Lung (tissue), 12 donors: ENCODE results near the gene TBC1D21. TPM values are rescaled to one million over a fixed set of nuclear protein-coding genes. Genes with fewer than 3 reads are reported as not detected.

Experiments
- ATAC-seq: fragments of 200-7000 bp; cut with Tn5 transposase; one replicate; pipeline ENCODE4 v1.9.1; 2020; ENCODE audit warnings: moderate number of reproducible peaks; ENCODE audit not compliant: insufficient read depth, low FRiP score
- DNase-seq, 3 donors: peaks; one replicate each; pipeline ENCODE4 v3.0.0-alpha.2; 2013 to 2017
- H3K27ac ChIP-seq, 2 donors: one replicate each; pipeline ENCODE4 v1.5.1; 2013; ENCODE audit warnings: mild to moderate bottlenecking in 2 of 2, moderate library complexity in 2 of 2, control low read depth in 1 of 2, inconsistent platforms in 1 of 2, low read depth in 1 of 2, low read length in 1 of 2
- H3K27me3 ChIP-seq, 3 donors: one replicate each; pipeline ENCODE4 v1.5.1; 2013; ENCODE audit warnings: low read length in 2 of 3; ENCODE audit not compliant: control insufficient read depth in 3 of 3, insufficient read depth in 3 of 3
- H3K36me3 ChIP-seq, 4 donors: one replicate each; pipeline ENCODE4 v1.5.1; 2013; ENCODE audit warnings: low read length in 4 of 4, mild to moderate bottlenecking in 1 of 4, moderate library complexity in 1 of 4; ENCODE audit not compliant: control insufficient read depth in 4 of 4, insufficient read depth in 4 of 4
- H3K4me1 ChIP-seq, 5 donors: one replicate each; pipeline ENCODE4 v1.5.1; 2013; ENCODE audit warnings: low read length in 5 of 5, mild to moderate bottlenecking in 2 of 5, moderate library complexity in 1 of 5; ENCODE audit not compliant: control insufficient read depth in 5 of 5, insufficient read depth in 5 of 5
- H3K4me3 ChIP-seq: one replicate; pipeline ENCODE4 v1.5.1; 2013; ENCODE audit warnings: mild to moderate bottlenecking, control low read depth, moderate library complexity
- H3K9ac ChIP-seq, 2 donors: one replicate each; pipeline ENCODE4 v1.5.1; 2013; ENCODE audit warnings: low read length in 2 of 2, control low read depth in 1 of 2; ENCODE audit not compliant: insufficient read depth in 1 of 2
- H3K9me3 ChIP-seq, 4 donors: one replicate each; pipeline ENCODE4 v1.5.1; 2013; ENCODE audit warnings: low read length in 3 of 4, mild to moderate bottlenecking in 1 of 4, moderate library complexity in 1 of 4; ENCODE audit not compliant: control insufficient read depth in 4 of 4, insufficient read depth in 3 of 4
- WGBS, 2 donors: extraction: QIAGEN DNeasy Blood & Tissue Kit; methylation state at CpG; one replicate each; pipeline ENCODE4 v1.1.7; 2013; 5-methylcytosine and 5-hydroxymethylcytosine counted together
- polyA plus RNA-seq, 2 donors: library from polyadenylated mRNA; stranded (reverse); fragments of 200-250 nt; gene quantifications; one replicate each; pipeline ENCODE4 v1.2.1, GENCODE V29; 2013
- total RNA-seq, 2 donors: library from RNA; depleted of rRNA in 1 of 2; stranded (reverse); fragments of >200 nt in 1 of 2; gene quantifications; one replicate each; pipeline ENCODE4 v1.2.1, GENCODE V29; 2014 to 2021
- TF ChIP-seq, protein P1 (sequence below): IDR thresholded peaks from 2 replicates; pipeline ENCODE4 v1.5.1; 2012; ENCODE audit warnings: mild to moderate bottlenecking; ENCODE audit errors: control extremely low read depth, extremely low read depth
- donor health status: control.
- donor health status: control.
- donor health status: Bipolar disorder and iron deficiency.
- donor health status: healthy.
- donor health status: DM: yes; HTN: yes; CAD: no.

TBC1D21 gene
- total and polyA plus RNA-seq, 4 donors = not detected

DNA sequence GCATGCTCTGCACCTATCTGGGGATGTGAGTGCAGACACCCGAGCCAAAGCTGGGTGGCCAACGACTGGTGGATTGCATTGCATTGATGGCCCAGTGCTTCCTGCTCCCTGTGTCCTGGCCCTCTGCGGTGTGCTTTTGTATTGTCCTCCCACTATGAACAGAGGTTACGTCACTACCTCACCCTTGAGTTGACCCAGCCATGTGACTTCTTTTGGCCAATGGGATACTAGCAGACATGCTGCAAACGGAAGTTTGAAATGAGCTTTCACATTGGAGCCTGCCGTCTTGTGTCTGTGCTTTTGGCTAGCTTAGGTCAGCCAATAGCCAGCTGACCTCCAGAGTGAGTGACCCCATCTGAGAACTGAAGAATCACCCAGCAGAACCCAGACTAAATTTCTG is 15.3 kb upstream of the TBC1D21 start:
- peaks cover 0 to 3% (median 2%) of the 10 kb centered on the region in 3 donors for H3K27me3 ChIP-seq
- ATAC-seq (no peak), DNase-seq (no peak)
- no peaks in the 10 kb centered on the region for H3K36me3 ChIP-seq
- no peak overlapping the region for H3K9ac ChIP-seq
- TF ChIP-seq, protein P1, sequence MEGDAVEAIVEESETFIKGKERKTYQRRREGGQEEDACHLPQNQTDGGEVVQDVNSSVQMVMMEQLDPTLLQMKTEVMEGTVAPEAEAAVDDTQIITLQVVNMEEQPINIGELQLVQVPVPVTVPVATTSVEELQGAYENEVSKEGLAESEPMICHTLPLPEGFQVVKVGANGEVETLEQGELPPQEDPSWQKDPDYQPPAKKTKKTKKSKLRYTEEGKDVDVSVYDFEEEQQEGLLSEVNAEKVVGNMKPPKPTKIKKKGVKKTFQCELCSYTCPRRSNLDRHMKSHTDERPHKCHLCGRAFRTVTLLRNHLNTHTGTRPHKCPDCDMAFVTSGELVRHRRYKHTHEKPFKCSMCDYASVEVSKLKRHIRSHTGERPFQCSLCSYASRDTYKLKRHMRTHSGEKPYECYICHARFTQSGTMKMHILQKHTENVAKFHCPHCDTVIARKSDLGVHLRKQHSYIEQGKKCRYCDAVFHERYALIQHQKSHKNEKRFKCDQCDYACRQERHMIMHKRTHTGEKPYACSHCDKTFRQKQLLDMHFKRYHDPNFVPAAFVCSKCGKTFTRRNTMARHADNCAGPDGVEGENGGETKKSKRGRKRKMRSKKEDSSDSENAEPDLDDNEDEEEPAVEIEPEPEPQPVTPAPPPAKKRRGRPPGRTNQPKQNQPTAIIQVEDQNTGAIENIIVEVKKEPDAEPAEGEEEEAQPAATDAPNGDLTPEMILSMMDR = no peak
- no peak overlapping the region for H3K4me3 ChIP-seq
- H3K27ac ChIP-seq = no peak overlapping the region
- WGBS, 2 donors = 74 to 85% methylated on average over 6 of the region's 6 CpGs
- no peaks in the 10 kb centered on the region for H3K4me1 ChIP-seq
- H3K9me3 ChIP-seq = peaks cover 0 to 7% (median 0%) of the 10 kb centered on the region in 4 donors

DNA sequence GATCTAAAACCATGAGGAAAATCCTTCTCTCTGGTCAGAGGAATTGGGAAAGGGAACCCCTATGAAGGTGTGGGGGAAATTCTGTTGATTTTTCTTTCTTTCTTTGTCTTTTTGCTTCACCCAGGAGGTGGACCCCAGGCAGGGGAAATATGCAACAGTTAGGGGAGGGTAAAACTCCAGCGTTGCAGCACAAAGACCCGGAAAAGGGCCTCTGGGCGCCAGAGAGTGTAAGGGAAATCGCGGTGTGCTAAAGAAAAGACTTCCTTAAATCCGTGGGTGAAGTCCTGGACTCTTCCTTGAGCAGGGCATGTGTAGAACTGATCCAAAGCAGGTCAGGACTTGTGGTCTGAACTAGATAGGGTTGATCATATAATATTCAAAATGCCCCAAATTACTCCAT is 11.1 kb upstream of the TBC1D21 start:
- H3K4me3 ChIP-seq = no peak overlapping the region
- TF ChIP-seq, protein P1 = no peak
- no peaks in the 10 kb centered on the region for H3K4me1 ChIP-seq
- 23 to 29% methylated on average over 6 of the region's 6 CpGs for WGBS, 2 donors
- H3K27me3 ChIP-seq = peaks cover 0 to 13% (median 3%) of the 10 kb centered on the region in 3 donors
- DNase-seq (no peak), ATAC-seq (no peak)
- no peaks in the 10 kb centered on the region for H3K36me3 ChIP-seq
- H3K9me3 ChIP-seq = peaks cover 0 to 8% (median 0%) of the 10 kb centered on the region in 4 donors
- no peak overlapping the region for H3K9ac ChIP-seq
- no peak overlapping the region for H3K27ac ChIP-seq

DNA sequence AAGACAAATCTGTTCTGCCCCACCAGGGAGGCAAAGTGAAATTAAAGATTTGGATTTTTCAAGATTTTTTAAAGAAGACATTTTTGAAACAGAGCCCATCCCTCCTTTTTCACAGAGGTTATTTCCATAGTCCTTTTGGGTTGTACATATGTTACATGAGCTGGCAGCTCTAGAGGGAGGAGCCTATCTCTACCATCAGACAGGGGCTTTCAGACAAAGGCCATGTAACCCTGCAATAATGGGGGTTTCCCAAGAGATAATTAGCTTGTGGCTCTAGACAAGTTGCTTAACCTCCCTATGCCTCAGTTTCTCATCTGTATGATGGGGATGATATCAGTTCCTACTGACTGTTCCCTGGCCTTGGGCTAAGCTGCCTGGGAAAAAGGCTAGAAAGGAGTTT is 8.0 kb upstream of the TBC1D21 start:
- ATAC-seq (no peak), DNase-seq (no peak)
- Histone ChIP-seq H3K9me3 (peaks cover 0 to 1% (median 0%) of the 10 kb centered on the region in 4 donors), H3K36me3 (no peaks in the 10 kb centered on the region), H3K4me3 (no peak overlapping the region), H3K9ac (no peak overlapping the region), H3K27ac (no peak overlapping the region), H3K4me1 (peaks cover 0 to 3% (median 0%) of the 10 kb centered on the region in 5 donors), H3K27me3 (peaks cover 3 to 18% (median 3%) of the 10 kb centered on the region in 3 donors)
- TF ChIP-seq, protein P1 = no peak

DNA sequence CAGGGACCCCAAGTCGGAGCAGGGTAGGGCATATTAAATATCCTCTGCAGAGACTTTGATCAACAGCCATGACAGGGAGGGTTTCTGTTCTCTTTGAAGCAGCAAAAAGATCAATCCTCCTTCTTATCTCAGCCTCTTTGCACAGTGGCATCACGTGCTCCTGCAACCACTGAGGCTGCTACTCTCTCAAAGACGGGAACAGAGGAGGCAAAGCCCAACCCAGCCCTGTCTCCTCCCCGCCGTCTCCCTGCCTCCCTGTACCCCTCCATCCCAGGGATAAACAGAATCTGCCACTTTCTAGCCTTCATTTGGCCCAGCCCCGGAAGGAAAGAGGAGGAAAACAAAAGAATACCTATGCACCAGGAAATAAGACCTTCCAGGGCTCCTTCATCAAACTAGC is 7.5 kb upstream of the TBC1D21 start:
- ATAC-seq = no peak
- Histone ChIP-seq H3K27me3 (peaks cover 3 to 16% (median 5%) of the 10 kb centered on the region in 3 donors), H3K36me3 (no peaks in the 10 kb centered on the region)

More for the DNA sequence above, 7.5 kb upstream of the TBC1D21 start:
- H3K9ac ChIP-seq = no peak overlapping the region
- no peak overlapping the region for H3K4me3 ChIP-seq
- 30 to 60% methylated on average over 6 of the region's 6 CpGs for WGBS, 2 donors
- H3K9me3 ChIP-seq = peaks cover 0 to 1% (median 0%) of the 10 kb centered on the region in 4 donors
- no peak overlapping the region for H3K27ac ChIP-seq
- DNase-seq = no peak
- peaks cover 0 to 3% (median 0%) of the 10 kb centered on the region in 5 donors for H3K4me1 ChIP-seq
- TF ChIP-seq, protein P1 = no peak
